Kidney tubule cell (primary cell): ENCODE results near the gene TMEM220.
"Not testable (repeated sequence)": the region's sequence is repeated elsewhere in the genome, so short reads cannot be mapped to it uniquely, and the experiment has no call there.

Source experiments
- DNase-seq: peaks from one replicate; pipeline ENCODE4 v3.0.0-alpha.2; 2018; ENCODE audit warnings: low spot score

Gene TMEM220

DNA sequence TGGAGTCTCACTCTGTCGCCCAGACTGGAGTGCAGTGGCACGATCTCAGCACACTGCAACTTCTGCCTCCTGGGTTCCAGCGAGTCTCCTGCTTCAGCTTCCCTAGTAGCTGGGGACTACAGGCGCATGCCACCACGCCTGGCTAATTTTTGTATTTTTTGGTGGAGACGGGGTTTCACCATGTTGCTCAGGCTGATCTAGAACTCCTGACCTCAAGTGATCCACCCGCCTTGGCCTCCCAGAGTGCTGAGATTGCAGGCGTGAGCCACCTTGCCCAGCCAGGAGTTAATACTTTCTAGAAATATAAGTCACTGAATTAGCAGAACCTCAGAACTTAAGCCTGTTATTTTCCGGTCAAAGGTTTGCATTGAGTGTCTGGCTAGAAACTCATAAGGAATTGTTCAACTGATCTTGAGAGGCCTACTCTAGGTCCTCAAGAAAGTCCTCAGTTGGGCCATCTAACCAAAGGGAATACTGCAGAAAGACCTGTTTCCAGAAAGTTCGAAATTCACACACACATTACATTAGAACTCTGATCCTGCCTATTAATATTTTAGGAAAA lies 1.4 kb downstream of the TMEM220 start:
- no peak for DNase-seq

DNA sequence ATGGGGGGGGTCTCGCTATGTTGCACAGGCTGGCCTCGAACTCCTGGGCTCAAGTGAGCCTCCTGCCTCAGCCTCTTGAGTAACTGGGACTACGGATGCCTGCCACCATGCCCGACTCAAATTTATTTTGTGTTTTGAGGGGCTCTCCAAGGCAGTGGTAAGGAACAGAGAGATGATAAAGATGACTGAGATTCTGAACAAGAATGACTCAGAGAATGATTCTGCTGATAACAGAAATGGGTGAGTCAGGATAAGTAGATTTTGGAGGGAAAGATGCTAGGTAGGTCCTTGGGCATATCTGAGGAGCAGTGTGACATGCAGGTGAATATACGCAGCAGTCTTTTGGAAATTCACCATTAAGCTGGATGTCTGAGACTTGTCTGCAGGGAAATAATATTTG lies 2.6 kb downstream of the TMEM220 start:
- no peak for DNase-seq

DNA sequence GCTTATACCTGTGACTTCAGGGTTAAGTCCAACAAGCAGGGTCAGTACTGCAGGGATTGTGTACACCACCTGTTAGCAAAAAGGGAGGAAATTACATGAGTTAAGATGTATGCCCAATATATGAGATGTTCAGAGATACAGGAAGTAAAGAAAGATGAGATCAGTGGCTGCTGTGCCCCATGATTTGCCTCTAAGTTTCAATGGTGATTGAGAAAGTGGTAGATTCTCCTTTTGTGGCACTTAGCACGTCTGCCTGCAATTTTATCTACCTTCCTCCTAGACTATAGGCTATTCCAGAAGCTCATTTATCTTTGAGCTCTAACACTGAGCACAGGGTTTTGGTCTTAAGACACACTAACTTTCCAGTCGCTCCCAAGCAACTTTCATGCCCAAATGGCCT lies 3.6 kb downstream of the TMEM220 start:
- DNase-seq: no peak

DNA sequence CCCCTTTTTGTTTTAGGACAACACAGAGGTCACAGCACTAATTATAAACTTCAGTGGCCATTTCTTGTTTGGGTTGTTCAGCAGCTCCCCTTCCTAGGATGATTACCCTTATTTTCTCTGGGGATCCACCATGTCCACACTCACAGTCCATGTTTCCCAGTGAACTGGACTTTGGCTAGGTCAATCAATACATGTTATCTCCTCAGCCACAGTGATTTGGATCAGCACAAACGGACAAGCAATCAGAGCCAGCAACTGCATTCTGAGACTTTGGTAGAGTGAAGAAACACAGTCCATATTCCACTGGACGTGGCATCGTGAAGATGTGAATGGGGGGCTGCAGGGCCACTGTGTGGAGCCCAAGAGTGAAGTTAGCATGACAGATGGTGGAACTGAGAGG lies 4.6 kb downstream of the TMEM220 start:
- DNase-seq: no peak

- DNase-seq: no peak
These were observed 5.2 kb downstream of the TMEM220 start for GRCh38 chr17:10724546-10725195.

DNA sequence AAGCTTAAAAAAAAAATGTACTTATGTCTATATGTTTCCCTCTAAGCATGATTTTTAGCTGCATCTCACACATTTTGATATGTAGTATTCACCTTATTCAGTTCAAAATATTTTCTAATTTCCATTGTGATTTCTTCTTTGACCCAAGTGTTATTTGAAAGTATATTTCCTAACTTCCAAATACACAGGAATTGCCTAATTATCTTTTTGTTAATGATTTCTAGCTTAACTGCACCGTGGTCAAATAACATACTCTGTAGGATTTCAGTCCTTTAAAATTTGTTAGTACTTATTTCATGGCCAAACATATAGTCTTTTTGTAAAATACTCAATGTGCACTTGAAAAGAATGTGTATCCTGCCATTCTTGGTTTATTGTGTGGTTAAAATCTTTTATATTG lies 11.3 kb downstream of the TMEM220 start:
- no peak for DNase-seq

DNA sequence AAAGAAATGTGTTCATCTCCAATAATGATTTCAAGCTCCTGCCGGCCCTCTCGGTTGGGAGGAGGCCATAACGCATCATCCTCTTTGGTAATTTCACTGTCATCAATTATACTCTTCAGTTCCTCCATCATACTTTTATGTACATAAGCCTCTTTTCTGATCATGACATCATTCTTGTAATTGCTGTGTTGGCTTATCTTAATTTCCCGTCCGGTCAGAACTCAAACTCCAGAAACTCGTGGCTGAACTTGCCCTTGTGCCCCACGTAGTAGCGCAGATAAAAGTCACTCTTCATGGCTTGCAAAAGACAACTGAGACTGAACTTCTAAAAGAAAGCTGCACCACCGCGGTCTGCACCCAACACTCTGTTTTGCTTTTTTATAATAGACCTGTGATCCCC lies 13.6 kb downstream of the TMEM220 start:
- DNase-seq: no peak

GRCh38 chr17:10713318-10713717 lies 16.5 kb downstream of the TMEM220 start:
- no peak for DNase-seq

DNA sequence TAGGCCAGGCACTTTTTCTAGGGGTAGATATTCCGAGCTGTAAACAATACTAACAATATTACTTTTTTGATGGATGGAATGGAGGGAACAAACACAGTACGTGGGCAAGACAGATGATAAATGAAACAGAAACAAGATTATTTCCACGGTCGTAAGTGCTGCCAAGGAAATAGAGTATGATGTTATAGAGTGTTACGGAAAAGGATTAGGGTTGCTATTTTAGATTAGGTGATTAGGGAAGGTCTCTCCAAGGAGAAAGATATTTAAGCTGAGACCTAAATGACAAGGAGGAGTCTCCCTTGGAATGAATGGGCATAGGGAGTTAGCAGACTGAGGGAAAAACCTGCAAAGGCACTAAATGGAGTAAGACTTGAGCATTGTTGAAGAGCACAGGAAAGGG lies 24.1 kb downstream of the TMEM220 start:
- DNase-seq: no peak

DNA sequence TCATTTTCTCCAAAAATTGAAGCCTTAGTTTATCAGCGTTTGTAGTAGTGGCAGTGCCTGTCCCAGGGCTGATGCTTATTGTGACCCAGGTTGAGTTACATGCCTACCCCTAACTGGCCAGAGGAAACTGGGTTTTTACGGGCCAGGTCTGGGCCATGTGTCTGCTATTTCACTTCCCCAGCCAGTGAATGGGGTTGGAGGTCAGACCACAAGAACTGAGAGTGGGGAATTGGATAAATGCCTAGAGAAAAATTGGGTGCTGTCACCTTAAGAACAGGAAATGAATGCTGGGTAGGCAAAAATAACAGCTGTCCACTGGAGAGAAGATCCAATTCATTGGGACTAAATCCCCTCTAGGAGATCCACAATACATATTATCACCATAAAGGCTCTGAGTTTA lies 27.2 kb downstream of the TMEM220 start:
- DNase-seq: peak; percentile 28

GRCh38 chr17:10699856-10700255 lies 30.0 kb downstream of the TMEM220 start:
- DNase-seq: no peak

GRCh38 chr17:10698096-10698818 lies 31.6 kb downstream of the TMEM220 start:
- peak; percentile 11 for DNase-seq

- DNase-seq: peak; percentile 95
These were observed 32.4 kb downstream of the TMEM220 start, which contains the start of the genes ADPRM and SCO1 for GRCh38 chr17:10697092-10698081. Gene ADPRM (plus strand): TSS chr17:10697594. CDS start chr17:10704927, 7,333 bp downstream. Gene SCO1 (minus strand): TSS chr17:10697533. CDS start chr17:10697507, 26 bp downstream.

- not testable (repeated sequence) for DNase-seq
These were observed 33.9 kb downstream of the TMEM220 start for GRCh38 chr17:10695875-10696407.

DNA sequence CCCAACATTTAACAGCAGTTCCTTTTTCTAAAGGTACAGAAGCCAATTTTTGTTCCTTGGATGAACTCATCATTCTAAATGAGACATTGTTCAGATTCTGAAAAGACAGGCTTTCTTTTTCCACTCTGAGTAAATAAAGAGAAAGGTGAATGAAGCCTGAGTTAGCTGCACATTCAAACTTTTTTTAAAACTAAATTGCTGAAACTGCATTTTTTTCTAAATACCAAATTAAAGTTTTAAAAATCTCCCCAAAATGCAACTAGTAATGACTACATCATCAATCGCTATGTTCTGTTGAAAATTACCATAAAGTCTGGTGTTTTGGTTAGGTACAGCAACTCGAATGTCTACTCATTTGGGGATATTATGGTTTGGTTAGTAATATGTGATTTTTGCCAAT lies 42.3 kb downstream of the TMEM220 start:
- no peak for DNase-seq

- peak; percentile 16 for DNase-seq
These were observed 46.0 kb downstream of the TMEM220 start for GRCh38 chr17:10683853-10684252.

DNA sequence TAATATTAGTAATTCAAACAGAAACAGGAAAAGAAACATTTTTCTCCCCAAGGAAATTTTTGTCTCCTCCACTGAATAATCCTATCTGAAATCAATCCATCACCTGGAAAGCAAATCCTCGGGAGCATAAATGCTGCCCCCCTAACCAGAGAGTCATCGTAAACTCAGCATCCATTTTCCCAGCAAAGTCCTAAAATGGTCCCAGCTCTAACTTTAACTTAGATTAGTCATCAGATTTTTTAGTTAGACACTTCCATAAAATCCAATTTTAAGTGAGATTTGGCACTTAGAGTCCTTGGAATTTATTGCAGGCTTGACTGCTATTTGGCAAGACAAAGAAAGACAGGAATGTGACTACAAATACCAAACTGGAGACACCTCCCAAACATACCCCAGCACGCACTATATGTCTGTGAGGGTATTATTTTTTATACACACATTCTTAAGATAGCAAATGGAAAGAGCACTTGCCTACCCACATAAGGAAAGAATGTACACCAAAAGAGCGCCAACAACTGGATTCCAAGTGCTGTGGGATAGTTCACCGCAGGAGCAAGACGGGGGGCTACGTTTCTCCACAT lies 47.9 kb downstream of the TMEM220 start:
- no peak for DNase-seq

DNA sequence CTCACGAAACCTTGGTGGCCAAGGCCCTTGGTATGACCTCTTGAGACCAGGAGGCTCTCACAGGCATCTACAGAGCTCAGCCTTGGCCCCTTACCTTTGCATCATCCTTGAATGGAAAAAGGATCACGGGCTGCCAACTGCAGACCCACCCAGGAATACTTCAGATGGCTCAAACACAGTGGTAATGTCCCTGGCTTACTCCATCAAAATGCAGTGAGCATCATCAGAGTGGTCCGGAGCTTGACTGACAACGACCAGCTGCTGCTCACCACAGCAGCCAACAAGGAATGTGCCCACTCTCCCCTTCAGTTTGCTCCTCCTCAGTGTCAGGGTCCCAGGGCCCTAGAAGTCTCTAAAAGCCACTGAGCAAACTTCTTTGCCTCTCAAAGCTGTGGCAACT lies 55.1 kb downstream of the TMEM220 start:
- no peak for DNase-seq

- no peak for DNase-seq
These were observed 56.5 kb downstream of the TMEM220 start for GRCh38 chr17:10673312-10673711.

- peak; percentile 33 for DNase-seq
These were observed 61.0 kb downstream of the TMEM220 start for GRCh38 chr17:10668775-10669174.

GRCh38 chr17:10666906-10667305 lies 62.9 kb downstream of the TMEM220 start:
- DNase-seq: no peak
